Body of pancreas (tissue), 4 donors: ENCODE data around the gene CADPS. TPM values are rescaled to one million over a fixed set of nuclear protein-coding genes. Genes with fewer than 3 reads are reported as not detected.

Experiments used
- ATAC-seq: fragments of 150-250 bp; one replicate; pipeline ENCODE4 v1.9.1; 2016
- DNase-seq, 4 donors: peaks; one replicate each; pipeline ENCODE4 v3.0.0-alpha.2; 2019
- H3K27ac ChIP-seq, 4 donors: fragments of 200-600 bp; sonication (generic); 1 replicate in 3 of 4; 2 replicates in 1 of 4; pipeline versions ENCODE4 v1.5.1 to v1.6.1; 2016 to 2019; ENCODE audit warnings: mild to moderate bottlenecking in 1 of 4, mixed read lengths in 1 of 4, moderate library complexity in 1 of 4
- H3K27me3 ChIP-seq, 2 donors: fragments of 200-600 bp; sonication (generic); one replicate each; pipeline ENCODE4 v1.6.0; 2016; ENCODE audit warnings: mild to moderate bottlenecking in 1 of 2
- H3K36me3 ChIP-seq, 2 donors: fragments of 200-600 bp; sonication (generic); replicated peaks in 1 of 2; 2 replicates each; pipeline ENCODE4 v1.5.1; 2016; ENCODE audit warnings: low read depth in 2 of 2; ENCODE audit not compliant: insufficient read depth in 1 of 2
- H3K4me1 ChIP-seq: fragments of 200-600 bp; sonication (generic); one replicate; pipeline ENCODE4 v1.6.0; 2016
- H3K4me3 ChIP-seq, 2 donors: fragments of 200-600 bp; sonication (generic); 1 replicate in 1 of 2; 2 replicates in 1 of 2; pipeline ENCODE4 v1.5.1; 2016 to 2019
- H3K9me3 ChIP-seq, 3 donors: fragments of 200-600 bp; sonication (generic); 1 replicate in 2 of 3; 2 replicates in 1 of 3; pipeline ENCODE4 v1.5.1; 2016
- POLR2A ChIP-seq, 3 donors: fragments of 450-650 bp; IDR thresholded peaks; one replicate each; pipeline ENCODE4 v1.6.1; 2016; ENCODE audit warnings: antibody characterized with exemption in 3 of 3, mild to moderate bottlenecking in 2 of 3
- WGBS, 2 donors: methylation state at CpG; one replicate each; pipeline ENCODE4 v1.1.5; 2017; 5-methylcytosine and 5-hydroxymethylcytosine counted together
- intact Hi-C: fragments of 100-400 bp; cut with DNase I; formaldehyde crosslinking; loops from one replicate; pipeline ENCODE4 v1.15.1; 2023
- total RNA-seq, 2 donors: library from RNA; depleted of rRNA; stranded (reverse); fragments of >200 nt; gene quantifications; one replicate each; pipeline ENCODE4 v1.1.0, GENCODE V29; 2016
- TF ChIP-seq, protein P1 (sequence below), 7 experiments: fragments of 450-650 bp in 4 of 7; fragments of 200-600 bp in 3 of 7; sonication (generic) in 3 of 7; IDR thresholded peaks; one replicate each; pipeline ENCODE4 v1.5.1; 2016 to 2019; ENCODE audit warnings: antibody characterized with exemption in 7 of 7

CADPS gene
- total RNA-seq, 2 donors from 2014 or later, result 22.1 to 67.6 TPM

DNA sequence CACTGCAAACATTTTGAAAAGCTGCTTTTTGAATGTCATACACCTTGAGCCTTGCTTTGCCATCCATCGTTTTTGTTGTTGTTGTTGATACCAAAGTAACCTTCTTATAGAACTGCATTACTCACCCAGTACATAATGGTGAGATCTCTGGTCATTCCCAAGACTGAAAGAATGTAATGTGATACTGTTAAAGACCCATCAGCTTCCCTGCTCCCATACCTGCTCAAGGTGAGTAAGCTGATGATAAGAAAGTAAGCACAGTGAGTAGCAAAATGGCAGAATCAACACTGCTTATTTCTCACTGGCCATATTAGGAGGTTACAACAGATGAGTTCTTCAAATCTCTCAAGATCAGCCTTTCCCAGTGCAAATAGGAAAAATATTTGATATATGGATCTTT lies 89.8 kb downstream of the CADPS start:
- Histone ChIP-seq H3K4me1 (no peaks in the 10 kb centered on the region), H3K36me3 (no peaks in the 10 kb centered on the region), H3K9me3 (no peaks in the 10 kb centered on the region), H3K27me3 (no peaks in the 10 kb centered on the region), H3K4me3 (no peak overlapping the region), H3K27ac (no peak overlapping the region)
- no peak for TF ChIP-seq POLR2A (IDR thresholded peaks at IDR 0.05)
- TF ChIP-seq, protein P1, sequence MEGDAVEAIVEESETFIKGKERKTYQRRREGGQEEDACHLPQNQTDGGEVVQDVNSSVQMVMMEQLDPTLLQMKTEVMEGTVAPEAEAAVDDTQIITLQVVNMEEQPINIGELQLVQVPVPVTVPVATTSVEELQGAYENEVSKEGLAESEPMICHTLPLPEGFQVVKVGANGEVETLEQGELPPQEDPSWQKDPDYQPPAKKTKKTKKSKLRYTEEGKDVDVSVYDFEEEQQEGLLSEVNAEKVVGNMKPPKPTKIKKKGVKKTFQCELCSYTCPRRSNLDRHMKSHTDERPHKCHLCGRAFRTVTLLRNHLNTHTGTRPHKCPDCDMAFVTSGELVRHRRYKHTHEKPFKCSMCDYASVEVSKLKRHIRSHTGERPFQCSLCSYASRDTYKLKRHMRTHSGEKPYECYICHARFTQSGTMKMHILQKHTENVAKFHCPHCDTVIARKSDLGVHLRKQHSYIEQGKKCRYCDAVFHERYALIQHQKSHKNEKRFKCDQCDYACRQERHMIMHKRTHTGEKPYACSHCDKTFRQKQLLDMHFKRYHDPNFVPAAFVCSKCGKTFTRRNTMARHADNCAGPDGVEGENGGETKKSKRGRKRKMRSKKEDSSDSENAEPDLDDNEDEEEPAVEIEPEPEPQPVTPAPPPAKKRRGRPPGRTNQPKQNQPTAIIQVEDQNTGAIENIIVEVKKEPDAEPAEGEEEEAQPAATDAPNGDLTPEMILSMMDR (IDR thresholded peaks at IDR 0.05), result no peak
- 38 to 54% methylated on average over 1 of the region's 1 CpG for WGBS, 2 donors
- ATAC-seq (no peak), DNase-seq (no peak)
- intact Hi-C loops, result no loop called here

DNA sequence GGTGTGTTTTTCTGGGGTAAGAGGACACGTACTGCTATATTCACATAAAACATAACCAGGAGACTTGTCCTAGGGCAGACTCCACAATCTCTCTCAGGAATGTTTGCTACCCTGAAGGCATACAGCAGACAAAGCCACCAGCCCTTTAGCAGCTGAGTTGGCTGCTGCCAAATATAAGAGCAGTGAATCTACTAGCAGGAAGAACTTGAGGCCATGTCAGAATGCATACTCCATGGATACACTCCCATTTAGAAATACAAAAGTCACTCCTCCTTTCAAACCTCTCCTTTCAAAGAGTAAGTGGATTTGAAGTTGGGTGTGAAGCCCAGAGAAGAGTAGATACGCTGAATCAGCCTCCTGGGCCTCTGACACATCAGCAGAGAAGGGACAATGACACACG lies 94.1 kb downstream of the CADPS start:
- ATAC-seq (no peak), DNase-seq (no peak)
- no peaks in the 10 kb centered on the region for H3K9me3 ChIP-seq
- intact Hi-C loops, result no loop called here
- H3K27ac ChIP-seq, result no peak overlapping the region
- TF ChIP-seq, protein P1 (IDR thresholded peaks at IDR 0.05), result no peak
- TF ChIP-seq POLR2A (IDR thresholded peaks at IDR 0.05), result no peak
- H3K4me3 ChIP-seq, result no peak overlapping the region
- no peaks in the 10 kb centered on the region for H3K4me1 ChIP-seq
- WGBS, 2 donors, result 85 to 87% methylated on average over 3 of the region's 3 CpGs
- H3K27me3 ChIP-seq, result no peaks in the 10 kb centered on the region
- H3K36me3 ChIP-seq, result no peaks in the 10 kb centered on the region

DNA sequence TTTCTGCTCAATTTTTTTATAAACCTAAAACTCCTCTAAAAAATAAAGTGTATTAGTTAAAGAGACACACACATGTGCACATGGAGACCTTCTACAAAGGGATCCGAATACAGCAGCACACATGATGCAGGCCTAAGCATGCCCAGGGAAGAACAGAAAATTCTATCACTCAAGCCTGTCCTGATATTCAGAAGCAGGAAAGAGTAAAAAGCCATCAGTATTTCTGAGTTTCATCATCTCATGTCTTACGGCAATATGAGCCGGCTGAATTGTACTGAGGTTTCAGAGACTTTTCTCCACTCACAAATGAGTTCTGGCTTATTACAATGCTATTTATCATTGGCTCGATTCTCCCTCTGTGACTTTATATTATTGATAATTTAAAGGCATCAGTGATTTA lies 97.5 kb downstream of the CADPS start:
- WGBS, 2 donors, result 81 to 83% methylated on average over 4 of the region's 4 CpGs
- ATAC-seq (no peak), DNase-seq (no peak)
- Histone ChIP-seq H3K36me3 (no peaks in the 10 kb centered on the region), H3K9me3 (no peaks in the 10 kb centered on the region), H3K27me3 (no peaks in the 10 kb centered on the region), H3K4me3 (no peak overlapping the region), H3K27ac (no peak overlapping the region), H3K4me1 (no peaks in the 10 kb centered on the region)
- no peak for TF ChIP-seq POLR2A (IDR thresholded peaks at IDR 0.05)
- TF ChIP-seq, protein P1 (IDR thresholded peaks at IDR 0.05), result no peak
- intact Hi-C loops, result no loop called here

DNA sequence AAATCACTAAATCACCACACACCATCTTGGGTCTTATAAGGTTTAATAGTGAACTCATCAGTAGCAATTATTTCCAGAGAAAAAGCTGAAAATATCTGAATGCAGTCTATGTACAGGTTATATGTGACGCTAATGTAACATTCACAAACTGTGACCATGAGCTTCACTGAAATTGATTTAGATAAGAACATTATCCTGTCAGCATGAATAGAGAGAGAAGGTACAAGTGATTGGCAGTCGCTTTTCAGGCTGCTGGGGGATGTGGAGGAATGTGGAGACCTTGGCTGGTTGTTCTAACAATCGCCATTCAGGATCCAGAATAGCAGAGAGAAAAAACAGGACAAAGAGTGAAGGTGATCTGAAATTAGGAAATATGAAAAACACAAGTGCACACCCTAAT lies 98.1 kb downstream of the CADPS start:
- no peaks in the 10 kb centered on the region for H3K27me3 ChIP-seq
- TF ChIP-seq, protein P1 (IDR thresholded peaks at IDR 0.05), result no peak
- TF ChIP-seq POLR2A (IDR thresholded peaks at IDR 0.05), result no peak
- H3K27ac ChIP-seq, result no peak overlapping the region
- 67 to 81% methylated on average over 3 of the region's 3 CpGs for WGBS, 2 donors
- ATAC-seq, result no peak
- no peak for DNase-seq
- H3K4me1 ChIP-seq, result no peaks in the 10 kb centered on the region
- H3K4me3 ChIP-seq, result no peak overlapping the region
- intact Hi-C loops, result no loop called here
- no peaks in the 10 kb centered on the region for H3K9me3 ChIP-seq
- no peaks in the 10 kb centered on the region for H3K36me3 ChIP-seq

DNA sequence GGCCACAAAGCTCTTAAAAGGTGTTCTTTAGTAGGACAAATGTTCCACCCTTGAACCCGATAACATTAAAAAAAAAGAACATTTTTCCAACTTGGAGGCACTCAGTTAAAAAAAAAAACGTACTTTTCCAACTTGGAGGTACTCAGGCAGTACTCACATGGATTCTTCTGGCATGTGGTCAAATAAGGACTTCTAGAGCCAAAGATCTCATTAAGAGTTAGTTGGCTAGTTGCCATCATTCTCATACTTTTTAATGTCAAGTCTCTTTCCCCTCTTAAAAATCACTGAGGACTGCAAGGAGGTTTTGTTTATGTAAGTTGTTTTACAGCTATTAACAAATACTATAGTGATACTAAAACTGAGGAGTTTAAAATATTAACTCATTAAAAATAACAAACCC lies 101.0 kb downstream of the CADPS start:
- Histone ChIP-seq H3K27ac (no peak overlapping the region), H3K4me1 (no peaks in the 10 kb centered on the region), H3K36me3 (no peaks in the 10 kb centered on the region), H3K4me3 (no peak overlapping the region), H3K9me3 (no peaks in the 10 kb centered on the region), H3K27me3 (no peaks in the 10 kb centered on the region)
- TF ChIP-seq, protein P1 (IDR thresholded peaks at IDR 0.05), result no peak
- no peak for TF ChIP-seq POLR2A (IDR thresholded peaks at IDR 0.05)
- DNase-seq (no peak), ATAC-seq (no peak)
- intact Hi-C loops, result no loop called here
- WGBS, 2 donors, result 48 to 53% methylated on average over 2 of the region's 2 CpGs
